ENCODE results near the gene LINC00632.

- TF ChIP-seq POLR2AphosphoS5 (IDR thresholded peaks at IDR 0.05; ENCODE audit: insufficient read depth in 1 of 2, low read depth in 1 of 2) (no peak), CTCF (IDR thresholded peaks at IDR 0.05) (no peak), POLR2A (IDR thresholded peaks at IDR 0.05) (no peak)
Measured at GRCh38 chrX:140724736-140725135, 15.2 kb downstream of the LINC00632 start.
